Measurements from ENCODE around the gene BPIFB1. TPM values are rescaled to one million over a fixed set of nuclear protein-coding genes. Genes with fewer than 3 reads are reported as not detected.

The BPIFB1 gene
- total RNA-seq, 3 donors from 2014 or later = not detected

GRCh38 chr20:33317424-33318095, 34.5 kb downstream of the BPIFB1 start:
- ATAC-seq = no peak
- TF ChIP-seq, protein P1, sequence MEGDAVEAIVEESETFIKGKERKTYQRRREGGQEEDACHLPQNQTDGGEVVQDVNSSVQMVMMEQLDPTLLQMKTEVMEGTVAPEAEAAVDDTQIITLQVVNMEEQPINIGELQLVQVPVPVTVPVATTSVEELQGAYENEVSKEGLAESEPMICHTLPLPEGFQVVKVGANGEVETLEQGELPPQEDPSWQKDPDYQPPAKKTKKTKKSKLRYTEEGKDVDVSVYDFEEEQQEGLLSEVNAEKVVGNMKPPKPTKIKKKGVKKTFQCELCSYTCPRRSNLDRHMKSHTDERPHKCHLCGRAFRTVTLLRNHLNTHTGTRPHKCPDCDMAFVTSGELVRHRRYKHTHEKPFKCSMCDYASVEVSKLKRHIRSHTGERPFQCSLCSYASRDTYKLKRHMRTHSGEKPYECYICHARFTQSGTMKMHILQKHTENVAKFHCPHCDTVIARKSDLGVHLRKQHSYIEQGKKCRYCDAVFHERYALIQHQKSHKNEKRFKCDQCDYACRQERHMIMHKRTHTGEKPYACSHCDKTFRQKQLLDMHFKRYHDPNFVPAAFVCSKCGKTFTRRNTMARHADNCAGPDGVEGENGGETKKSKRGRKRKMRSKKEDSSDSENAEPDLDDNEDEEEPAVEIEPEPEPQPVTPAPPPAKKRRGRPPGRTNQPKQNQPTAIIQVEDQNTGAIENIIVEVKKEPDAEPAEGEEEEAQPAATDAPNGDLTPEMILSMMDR (IDR thresholded peaks at IDR 0.05) = no peak

GRCh38 chr20:33318096-33318429, 35.0 kb downstream of the BPIFB1 start:
- TF ChIP-seq, protein P1 (IDR thresholded peaks at IDR 0.05) = no peak
- Histone ChIP-seq H3K4me1 (ENCODE audit: low read depth) (no peaks in the 10 kb centered on the region), H3K36me3 (ENCODE audit: low read depth) (no peaks in the 10 kb centered on the region), H3K9me3 (no peaks in the 10 kb centered on the region), H3K4me3 (no peak overlapping the region)
- DNase-seq = no peak
- intact Hi-C loops (cut with DNase I, micrococcal nuclease) = no loop called here
- ATAC-seq = no peak

More at GRCh38 chr20:33317424-33318095, 34.5 kb downstream of the BPIFB1 start:
- H3K9me3 ChIP-seq = no peaks in the 10 kb centered on the region
- no peaks in the 10 kb centered on the region for H3K36me3 ChIP-seq (ENCODE audit: low read depth)
- intact Hi-C loops (cut with DNase I, micrococcal nuclease) = no loop called here
- H3K4me3 ChIP-seq = no peak overlapping the region
- no peak for DNase-seq
- H3K4me1 ChIP-seq (ENCODE audit: low read depth) = no peaks in the 10 kb centered on the region

GRCh38 chr20:33320006-33320405, 37.0 kb downstream of the BPIFB1 start:
- no peaks in the 10 kb centered on the region for H3K4me1 ChIP-seq (ENCODE audit: low read depth)
- TF ChIP-seq, protein P1 (IDR thresholded peaks at IDR 0.05) = no peak
- no peak overlapping the region for H3K4me3 ChIP-seq
- intact Hi-C loops (cut with DNase I, micrococcal nuclease) = no loop called here
- ATAC-seq (no peak), DNase-seq (no peak)
- no peaks in the 10 kb centered on the region for H3K36me3 ChIP-seq (ENCODE audit: low read depth)
- H3K9me3 ChIP-seq = no peaks in the 10 kb centered on the region

DNA sequence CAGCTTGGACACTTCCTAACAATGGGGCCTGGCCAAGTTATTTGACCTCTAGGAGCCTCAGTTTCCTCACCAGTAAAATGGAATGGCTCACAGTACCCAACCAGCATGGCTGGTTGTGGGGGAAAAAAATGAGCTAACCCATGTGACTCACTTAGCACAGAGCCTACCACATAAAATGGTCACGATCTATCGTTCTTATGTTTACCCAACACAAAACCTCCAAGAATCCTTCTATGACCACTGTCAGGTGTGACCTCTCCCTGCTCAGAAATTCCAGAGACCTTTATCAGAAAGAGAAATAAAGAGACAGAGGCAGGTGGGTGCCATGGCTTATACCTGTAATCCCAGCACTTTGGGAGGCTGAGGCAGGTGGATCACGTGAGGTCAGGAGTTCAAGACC, 39.4 kb downstream of the BPIFB1 start:
- intact Hi-C loops (cut with DNase I, micrococcal nuclease) = no loop called here
- H3K9me3 ChIP-seq = no peaks in the 10 kb centered on the region
- H3K4me1 ChIP-seq (ENCODE audit: low read depth) = no peaks in the 10 kb centered on the region
- H3K4me3 ChIP-seq = no peak overlapping the region
- no peak for DNase-seq
- no peak for ATAC-seq
- H3K36me3 ChIP-seq (ENCODE audit: low read depth) = no peaks in the 10 kb centered on the region
- TF ChIP-seq, protein P1 (IDR thresholded peaks at IDR 0.05) = no peak

- ATAC-seq = no peak
- TF ChIP-seq, protein P1 (IDR thresholded peaks at IDR 0.05) = no peak
Measured at GRCh38 chr20:33323236-33323635, 40.2 kb downstream of the BPIFB1 start.

GRCh38 chr20:33325350-33325749, 42.3 kb downstream of the BPIFB1 start:
- no peaks in the 10 kb centered on the region for H3K9me3 ChIP-seq
- ATAC-seq (no peak), DNase-seq (no peak)
- TF ChIP-seq, protein P1 (IDR thresholded peaks at IDR 0.05) = no peak
- no peaks in the 10 kb centered on the region for H3K4me1 ChIP-seq (ENCODE audit: low read depth)
- intact Hi-C loops (cut with DNase I, micrococcal nuclease) = no loop called here
- H3K36me3 ChIP-seq (ENCODE audit: low read depth) = no peaks in the 10 kb centered on the region
- no peak overlapping the region for H3K4me3 ChIP-seq

More at GRCh38 chr20:33323236-33323635, 40.2 kb downstream of the BPIFB1 start:
- Histone ChIP-seq H3K9me3 (no peaks in the 10 kb centered on the region), H3K4me1 (ENCODE audit: low read depth) (no peaks in the 10 kb centered on the region), H3K4me3 (no peak overlapping the region), H3K36me3 (ENCODE audit: low read depth) (no peaks in the 10 kb centered on the region)
- DNase-seq = no peak
- intact Hi-C loops (cut with DNase I, micrococcal nuclease) = no loop called here

All from mucosa of descending colon (tissue), 3 donors.